Fibroblast of skin of scalp (primary cell): Measurements from ENCODE around the gene S100PBP. TPM values are rescaled to one million over a fixed set of nuclear protein-coding genes. Genes with fewer than 3 reads are reported as not detected.
A peak's percentile ranks its signal among the peaks of the same experiment; 100 is the strongest.

Source experiments
- DNase-seq: peaks from one replicate; pipeline ENCODE4 v3.0.0-alpha.2; 2013
- polyA plus RNA-seq, 2 experiments: library from polyadenylated mRNA; unstranded; fragments of 120-200 nt; gene quantifications; one replicate each; pipeline ENCODE4 v1.2.1, GENCODE V29; 2013; ENCODE audit not compliant: insufficient read length in 2 of 2

The S100PBP gene
- 26.0 TPM for polyA plus RNA-seq (2013, experiment 1 of 2; ENCODE audit: insufficient read length)
- polyA plus RNA-seq (2013, experiment 2 of 2; ENCODE audit: insufficient read length) = 27.1 TPM

GRCh38 chr1:32817159-32817814 lies at the start of gene S100PBP, which contains the start of gene YARS1:
Gene S100PBP (plus strand): TSS chr1:32817653. CDS start chr1:32826100, 8,447 bp downstream.
Gene YARS1 (minus strand): TSS chr1:32817358. CDS start chr1:32817244, 114 bp downstream.
- DNase-seq = peak; percentile 99

GRCh38 chr1:32768110-32768850 lies 49.2 kb upstream of the S100PBP start:
- no peak for DNase-seq

GRCh38 chr1:32769524-32770220 lies 47.8 kb upstream of the S100PBP start:
- peak; percentile 67 for DNase-seq

DNA sequence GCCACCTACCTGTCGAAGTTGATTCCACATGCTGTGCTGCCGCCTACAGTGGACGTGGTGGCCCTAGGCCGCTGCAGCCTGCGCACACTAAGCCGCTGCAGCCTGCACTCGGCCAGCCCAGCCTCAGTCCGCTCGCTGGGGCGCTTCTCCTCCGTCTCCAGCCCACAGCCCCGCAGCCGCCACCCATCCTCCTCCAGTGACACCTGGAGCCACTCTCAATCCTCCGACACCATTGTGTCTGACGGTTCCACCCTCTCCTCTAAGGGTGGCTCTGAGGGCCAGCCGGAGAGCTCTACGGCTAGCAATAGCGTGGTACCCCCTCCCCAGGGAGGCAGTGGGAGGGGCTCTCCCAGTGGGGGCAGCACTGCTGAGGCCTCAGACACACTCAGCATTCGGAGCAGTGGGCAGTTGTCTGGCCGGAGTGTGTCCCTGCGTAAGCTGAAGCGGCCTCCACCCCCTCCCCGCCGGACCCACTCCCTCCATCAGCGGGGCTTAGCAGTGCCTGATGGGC lies 47.2 kb upstream of the S100PBP start:
- no peak for DNase-seq

DNA sequence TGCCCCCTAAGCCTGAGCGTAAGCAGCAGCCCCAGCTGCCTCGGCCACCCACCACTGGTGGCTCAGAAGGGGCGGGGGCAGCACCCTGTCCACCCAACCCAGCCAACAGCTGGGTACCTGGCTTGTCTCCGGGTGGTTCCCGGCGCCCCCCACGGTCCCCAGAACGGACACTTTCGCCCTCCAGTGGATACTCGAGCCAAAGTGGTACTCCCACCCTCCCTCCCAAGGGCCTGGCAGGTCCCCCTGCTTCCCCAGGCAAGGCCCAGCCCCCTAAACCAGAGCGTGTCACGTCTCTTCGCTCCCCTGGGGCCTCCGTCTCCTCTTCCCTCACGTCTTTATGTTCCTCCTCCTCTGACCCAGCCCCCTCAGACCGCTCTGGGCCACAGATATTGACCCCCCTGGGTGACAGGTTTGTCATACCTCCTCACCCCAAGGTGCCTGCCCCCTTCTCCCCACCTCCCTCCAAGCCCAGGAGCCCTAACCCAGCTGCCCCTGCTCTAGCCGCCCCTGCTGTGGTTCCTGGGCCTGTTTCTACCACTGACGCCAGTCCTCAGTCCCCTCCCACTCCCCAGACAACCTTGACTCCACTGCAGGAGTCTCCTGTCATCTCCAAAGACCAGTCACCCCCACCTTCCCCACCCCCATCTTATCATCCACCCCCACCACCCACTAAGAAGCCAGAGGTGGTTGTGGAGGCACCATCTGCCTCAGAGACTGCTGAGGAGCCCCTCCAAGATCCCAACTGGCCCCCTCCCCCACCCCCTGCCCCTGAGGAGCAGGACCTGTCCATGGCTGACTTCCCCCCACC lies 46.5 kb upstream of the S100PBP start:
- DNase-seq = no peak

DNA sequence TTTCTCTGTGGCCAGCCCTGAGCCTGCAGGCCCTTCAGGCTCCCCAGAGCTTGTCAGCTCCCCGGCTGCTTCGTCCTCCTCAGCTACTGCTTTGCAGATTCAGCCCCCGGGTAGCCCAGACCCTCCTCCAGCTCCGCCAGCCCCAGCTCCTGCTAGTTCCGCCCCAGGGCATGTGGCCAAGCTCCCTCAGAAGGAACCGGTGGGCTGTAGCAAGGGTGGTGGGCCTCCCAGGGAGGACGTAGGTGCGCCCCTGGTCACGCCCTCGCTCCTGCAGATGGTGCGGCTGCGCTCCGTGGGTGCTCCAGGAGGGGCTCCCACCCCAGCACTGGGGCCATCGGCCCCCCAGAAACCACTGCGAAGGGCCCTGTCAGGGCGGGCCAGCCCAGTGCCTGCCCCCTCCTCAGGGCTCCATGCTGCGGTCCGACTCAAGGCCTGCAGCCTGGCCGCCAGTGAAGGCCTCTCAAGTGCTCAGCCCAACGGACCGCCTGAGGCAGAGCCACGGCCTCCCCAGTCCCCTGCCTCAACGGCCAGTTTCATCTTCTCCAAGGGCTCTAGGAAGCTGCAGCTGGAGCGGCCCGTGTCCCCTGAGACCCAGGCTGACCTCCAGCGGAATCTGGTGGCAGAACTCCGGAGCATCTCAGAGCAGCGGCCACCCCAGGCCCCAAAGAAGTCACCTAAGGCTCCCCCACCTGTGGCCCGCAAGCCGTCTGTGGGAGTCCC lies 45.7 kb upstream of the S100PBP start:
- no peak for DNase-seq

GRCh38 chr1:32772281-32773017 lies 45.0 kb upstream of the S100PBP start:
- no peak for DNase-seq

DNA sequence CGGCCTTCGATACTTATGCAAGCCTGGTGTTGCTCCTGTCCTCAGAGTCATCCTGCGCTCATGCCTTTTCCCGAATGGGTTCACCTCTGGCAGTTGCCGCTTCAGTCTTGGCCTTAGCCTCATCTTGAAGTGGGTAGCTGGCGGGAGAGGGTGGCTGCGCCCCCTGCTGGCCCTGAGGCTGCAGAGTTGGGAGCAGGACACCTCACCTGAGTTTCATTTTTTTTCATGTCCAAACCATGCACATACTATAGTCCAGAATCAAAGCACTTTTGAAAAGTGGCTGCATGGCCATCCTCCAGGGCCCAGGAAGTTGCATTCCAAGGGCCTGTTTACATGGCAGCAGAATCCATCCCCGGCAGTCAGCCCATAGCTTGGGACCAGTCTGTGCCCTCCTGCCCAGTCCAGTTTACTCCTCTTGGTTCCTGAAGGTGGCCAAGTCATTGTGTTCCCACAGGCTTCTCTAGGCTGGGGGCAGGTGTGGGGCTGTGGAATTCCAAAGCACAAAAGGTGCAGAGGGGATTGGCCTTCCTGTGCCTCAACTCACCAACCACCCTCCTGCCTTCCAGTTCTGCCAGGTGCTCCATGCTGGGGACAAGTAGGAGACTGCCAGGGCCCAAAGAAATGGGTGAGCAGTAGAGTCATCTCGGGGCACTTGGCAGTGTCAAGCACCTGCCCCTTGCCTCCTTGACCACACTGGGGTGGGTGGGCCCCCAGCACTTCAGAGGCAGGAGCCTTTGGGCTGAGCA lies 44.3 kb upstream of the S100PBP start:
- peak; percentile 71 for DNase-seq

- no peak for DNase-seq
Observed at GRCh38 chr1:32773764-32774463, 43.5 kb upstream of the S100PBP start.

GRCh38 chr1:32774464-32774808 lies 43.0 kb upstream of the S100PBP start:
- DNase-seq = no peak

- DNase-seq = peak; percentile 81
Observed at GRCh38 chr1:32774950-32775634, 42.4 kb upstream of the S100PBP start.

DNA sequence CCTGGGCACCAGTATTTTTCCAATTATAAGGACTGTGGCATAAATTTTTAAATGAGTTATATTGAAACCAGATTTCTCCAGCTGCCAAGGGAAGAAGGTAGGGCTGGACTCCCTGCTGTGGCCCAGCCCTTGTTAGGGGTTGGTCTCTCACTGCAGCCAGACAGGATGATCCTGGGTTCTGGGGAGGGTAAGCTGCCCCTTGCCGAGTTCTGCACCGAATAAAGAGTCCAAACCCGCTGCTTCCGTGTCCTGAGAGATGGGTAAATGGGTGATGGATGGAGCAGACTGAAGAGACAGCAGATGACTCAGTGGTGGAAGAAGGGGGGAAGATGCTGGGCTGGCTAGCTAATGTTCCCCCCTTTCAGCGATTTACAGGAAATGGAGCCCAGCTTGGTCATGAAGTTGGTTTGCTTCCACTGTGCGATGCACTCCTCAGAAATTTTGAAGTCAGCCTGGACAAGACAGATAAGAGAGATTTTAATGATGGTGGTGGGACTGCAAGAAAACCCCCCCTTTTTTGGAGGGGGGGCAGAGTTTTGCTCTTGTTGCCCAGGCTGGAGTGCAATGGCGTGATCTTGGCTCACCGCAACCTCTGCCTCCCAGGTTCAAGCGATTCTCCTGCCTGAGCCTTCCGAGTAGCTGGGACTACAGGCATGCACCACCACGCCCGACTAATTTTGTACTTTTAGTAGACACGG lies 41.7 kb upstream of the S100PBP start:
- DNase-seq = peak; percentile 81

GRCh38 chr1:32779242-32779641 lies 38.2 kb upstream of the S100PBP start:
- no peak for DNase-seq

DNA sequence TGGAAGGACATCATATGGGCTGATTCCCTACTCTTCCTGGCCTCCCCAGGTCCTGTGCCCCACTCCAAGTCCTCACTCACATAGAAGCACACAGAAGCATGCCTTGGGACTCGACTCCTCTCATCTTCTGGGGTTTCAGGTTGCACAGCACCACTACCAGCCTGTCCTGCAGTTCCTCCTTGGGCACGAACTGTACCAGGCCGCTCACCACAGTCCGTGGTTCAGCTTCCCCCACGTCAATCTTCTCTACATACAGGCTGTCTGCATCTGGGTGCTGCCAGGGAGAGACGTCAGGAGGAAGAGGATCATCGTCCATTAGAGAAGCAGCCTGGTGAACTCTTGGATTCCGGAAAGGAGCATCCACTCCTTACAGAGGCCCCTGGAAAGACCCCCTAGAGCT lies 37.4 kb upstream of the S100PBP start:
- DNase-seq = no peak

DNA sequence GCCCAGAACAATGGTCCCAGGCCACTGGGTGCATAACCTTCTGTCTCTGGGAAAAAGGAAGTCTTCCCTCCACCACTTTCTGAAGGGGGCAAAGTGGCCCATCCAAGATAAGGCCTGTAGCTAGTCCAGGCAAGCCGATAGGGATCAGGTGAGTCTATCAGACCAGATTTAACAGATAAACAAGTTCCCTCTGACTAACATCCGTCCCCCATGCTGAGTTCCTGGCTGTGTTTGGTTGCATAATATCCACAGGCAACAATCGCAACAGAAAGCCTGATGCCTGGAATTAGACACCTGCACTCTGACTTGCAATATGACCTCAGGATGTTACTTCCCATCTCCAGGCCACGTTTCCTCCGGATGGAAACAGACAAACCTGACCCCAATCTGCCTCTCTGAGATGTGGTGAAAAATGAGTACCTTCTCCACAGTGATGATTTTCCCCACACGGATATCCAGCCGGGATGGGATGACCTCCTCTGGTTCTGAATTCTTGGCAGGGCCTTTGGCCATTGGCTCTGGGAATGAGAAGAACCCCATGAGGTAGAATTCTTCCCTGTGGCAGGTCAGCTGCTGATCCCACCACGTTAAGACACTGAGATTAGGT lies 36.7 kb upstream of the S100PBP start:
- no peak for DNase-seq

GRCh38 chr1:32782086-32782485 lies 35.4 kb upstream of the S100PBP start:
- DNase-seq = peak; percentile 87

DNA sequence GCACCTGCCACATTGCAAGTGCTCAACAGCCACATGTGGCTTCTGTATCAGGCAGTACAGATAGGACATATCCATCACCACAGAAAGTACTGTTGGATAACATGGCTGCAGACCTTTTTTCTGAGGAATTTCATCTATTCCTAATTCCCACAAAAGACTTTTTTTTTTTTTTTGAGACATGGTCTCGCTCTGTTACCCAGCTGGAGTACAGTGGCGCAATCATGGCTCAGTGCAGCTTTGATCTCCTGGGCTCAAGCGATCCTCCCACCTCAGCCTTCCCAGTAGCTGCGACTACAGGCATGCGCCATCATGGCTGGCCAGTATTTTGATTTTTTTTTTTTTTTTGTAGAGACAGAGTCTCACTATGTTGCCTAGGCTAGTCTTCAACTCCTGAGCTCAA lies 33.6 kb upstream of the S100PBP start:
- DNase-seq = no peak

DNA sequence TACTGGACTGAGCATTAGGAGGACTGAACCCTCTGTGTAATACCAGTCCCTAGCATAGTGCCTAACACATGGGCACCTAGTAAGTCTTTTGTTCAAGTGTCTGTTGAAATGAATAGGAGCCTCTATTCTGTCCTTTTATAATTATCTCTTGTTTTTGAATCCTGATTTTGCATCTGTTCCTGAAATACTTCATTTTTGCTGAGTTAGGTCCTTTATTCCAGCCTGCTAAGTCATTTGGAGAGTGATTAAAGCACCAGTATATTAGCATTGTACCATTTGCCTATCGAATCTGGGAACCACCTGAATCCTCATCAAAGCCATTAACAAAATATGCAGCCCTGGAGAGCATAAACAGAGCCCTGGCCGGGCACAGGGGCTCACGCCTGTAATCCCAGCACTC lies 32.6 kb upstream of the S100PBP start:
- no peak for DNase-seq
